ENCODE measurements around the gene FRMD3.

Gene FRMD3

DNA sequence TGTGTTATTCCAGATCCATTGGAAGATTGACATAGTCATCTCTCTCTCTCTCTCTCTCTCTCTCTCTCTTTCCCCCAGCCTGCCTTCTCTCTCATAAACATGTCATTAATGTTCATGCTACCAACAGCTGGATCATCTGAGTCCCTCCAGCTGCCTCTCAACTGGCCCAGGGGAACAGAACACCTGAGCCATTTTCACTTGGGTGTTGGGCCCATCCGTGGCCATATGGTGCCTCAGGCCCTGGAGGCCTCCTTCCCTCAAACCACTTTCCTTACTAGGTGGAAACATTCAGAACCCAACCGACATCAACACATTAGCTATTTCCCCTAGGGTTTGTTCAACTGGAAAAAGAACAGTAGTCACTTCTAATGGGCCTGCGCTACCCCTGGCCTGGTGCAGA lies 196.2 kb downstream of the FRMD3 start:
- H3K9me3 ChIP-seq (ENCODE audit: control insufficient read depth, low read length) = no peaks in the 10 kb centered on the region
- TF ChIP-seq, protein P1, sequence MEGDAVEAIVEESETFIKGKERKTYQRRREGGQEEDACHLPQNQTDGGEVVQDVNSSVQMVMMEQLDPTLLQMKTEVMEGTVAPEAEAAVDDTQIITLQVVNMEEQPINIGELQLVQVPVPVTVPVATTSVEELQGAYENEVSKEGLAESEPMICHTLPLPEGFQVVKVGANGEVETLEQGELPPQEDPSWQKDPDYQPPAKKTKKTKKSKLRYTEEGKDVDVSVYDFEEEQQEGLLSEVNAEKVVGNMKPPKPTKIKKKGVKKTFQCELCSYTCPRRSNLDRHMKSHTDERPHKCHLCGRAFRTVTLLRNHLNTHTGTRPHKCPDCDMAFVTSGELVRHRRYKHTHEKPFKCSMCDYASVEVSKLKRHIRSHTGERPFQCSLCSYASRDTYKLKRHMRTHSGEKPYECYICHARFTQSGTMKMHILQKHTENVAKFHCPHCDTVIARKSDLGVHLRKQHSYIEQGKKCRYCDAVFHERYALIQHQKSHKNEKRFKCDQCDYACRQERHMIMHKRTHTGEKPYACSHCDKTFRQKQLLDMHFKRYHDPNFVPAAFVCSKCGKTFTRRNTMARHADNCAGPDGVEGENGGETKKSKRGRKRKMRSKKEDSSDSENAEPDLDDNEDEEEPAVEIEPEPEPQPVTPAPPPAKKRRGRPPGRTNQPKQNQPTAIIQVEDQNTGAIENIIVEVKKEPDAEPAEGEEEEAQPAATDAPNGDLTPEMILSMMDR (IDR thresholded peaks at IDR 0.05) = no peak
- no peak overlapping the region for H3K4me2 ChIP-seq (ENCODE audit: low read length)
- H3K27me3 ChIP-seq (ENCODE audit: control insufficient read depth, insufficient read depth, low read length) = no peaks in the 10 kb centered on the region
- peaks cover 24% of the 10 kb centered on the region for H3K4me1 ChIP-seq
- H3K9ac ChIP-seq = no peak overlapping the region
- no peak overlapping the region for H2AFZ ChIP-seq
- peaks cover 6% of the 10 kb centered on the region for H3K79me2 ChIP-seq
- no peak overlapping the region for H3K4me3 ChIP-seq (ENCODE audit: low read depth, low read length)
- no peak overlapping the region for H3K27ac ChIP-seq
- H3K36me3 ChIP-seq (ENCODE audit: control insufficient read depth, insufficient read depth, low read length) = no peaks in the 10 kb centered on the region

DNA sequence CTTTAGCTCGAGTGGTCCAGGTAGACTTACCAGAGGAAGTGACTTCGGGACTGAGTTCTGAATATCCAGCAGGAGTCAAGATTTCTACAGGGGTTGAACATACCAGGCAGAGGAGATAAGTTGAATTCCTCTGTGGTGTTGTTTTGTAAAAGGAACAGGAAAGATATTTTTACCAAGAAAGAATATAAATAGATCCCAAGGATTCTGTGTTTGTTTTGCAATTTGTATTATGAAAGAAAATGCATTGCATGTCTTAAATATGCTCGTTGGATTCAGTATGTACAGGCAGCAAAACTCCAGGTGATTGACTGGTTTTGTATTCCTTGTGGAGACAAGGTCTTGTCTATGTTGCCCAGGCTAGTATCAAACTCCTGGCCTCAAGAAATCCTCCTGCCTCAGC lies 197.8 kb downstream of the FRMD3 start:
- no peaks in the 10 kb centered on the region for H3K9me3 ChIP-seq (ENCODE audit: control insufficient read depth, low read length)
- no peak overlapping the region for H3K4me2 ChIP-seq (ENCODE audit: low read length)
- H3K4me1 ChIP-seq = peaks cover 24% of the 10 kb centered on the region
- peak overlapping the region; percentile 15 for H3K27ac ChIP-seq
- no peak overlapping the region for H2AFZ ChIP-seq
- H3K4me3 ChIP-seq (ENCODE audit: low read depth, low read length) = no peak overlapping the region
- TF ChIP-seq, protein P1 (IDR thresholded peaks at IDR 0.05) = no peak
- H3K27me3 ChIP-seq (ENCODE audit: control insufficient read depth, insufficient read depth, low read length) = no peaks in the 10 kb centered on the region
- H3K36me3 ChIP-seq (ENCODE audit: control insufficient read depth, insufficient read depth, low read length) = no peaks in the 10 kb centered on the region
- H3K9ac ChIP-seq = no peak overlapping the region
- H3K79me2 ChIP-seq = peaks cover 6% of the 10 kb centered on the region

- Histone ChIP-seq H3K4me1 (peaks cover 16% of the 10 kb centered on the region), H3K4me3 (ENCODE audit: low read depth, low read length) (no peak overlapping the region), H3K36me3 (ENCODE audit: control insufficient read depth, insufficient read depth, low read length) (no peaks in the 10 kb centered on the region), H3K79me2 (peaks cover 6% of the 10 kb centered on the region), H2AFZ (no peak overlapping the region), H3K9ac (no peak overlapping the region), H3K27ac (no peak overlapping the region), H3K27me3 (ENCODE audit: control insufficient read depth, insufficient read depth, low read length) (no peaks in the 10 kb centered on the region), H3K9me3 (ENCODE audit: control insufficient read depth, low read length) (no peaks in the 10 kb centered on the region), H3K4me2 (ENCODE audit: low read length) (no peak overlapping the region)
- TF ChIP-seq, protein P1 (IDR thresholded peaks at IDR 0.05) = no peak
Observed at GRCh38 chr9:83339435-83339834, 198.8 kb downstream of the FRMD3 start.

- peaks cover 3% of the 10 kb centered on the region for H3K79me2 ChIP-seq
- H3K27ac ChIP-seq = no peak overlapping the region
- H3K36me3 ChIP-seq (ENCODE audit: control insufficient read depth, insufficient read depth, low read length) = no peaks in the 10 kb centered on the region
- no peak overlapping the region for H2AFZ ChIP-seq
- H3K9me3 ChIP-seq (ENCODE audit: control insufficient read depth, low read length) = no peaks in the 10 kb centered on the region
- TF ChIP-seq, protein P1 (IDR thresholded peaks at IDR 0.05) = no peak
- H3K9ac ChIP-seq = no peak overlapping the region
- H3K4me1 ChIP-seq = peaks cover 7% of the 10 kb centered on the region
- no peak overlapping the region for H3K4me2 ChIP-seq (ENCODE audit: low read length)
- no peaks in the 10 kb centered on the region for H3K27me3 ChIP-seq (ENCODE audit: control insufficient read depth, insufficient read depth, low read length)
- H3K4me3 ChIP-seq (ENCODE audit: low read depth, low read length) = no peak overlapping the region
Observed at GRCh38 chr9:83336706-83337105, 201.5 kb downstream of the FRMD3 start.

DNA sequence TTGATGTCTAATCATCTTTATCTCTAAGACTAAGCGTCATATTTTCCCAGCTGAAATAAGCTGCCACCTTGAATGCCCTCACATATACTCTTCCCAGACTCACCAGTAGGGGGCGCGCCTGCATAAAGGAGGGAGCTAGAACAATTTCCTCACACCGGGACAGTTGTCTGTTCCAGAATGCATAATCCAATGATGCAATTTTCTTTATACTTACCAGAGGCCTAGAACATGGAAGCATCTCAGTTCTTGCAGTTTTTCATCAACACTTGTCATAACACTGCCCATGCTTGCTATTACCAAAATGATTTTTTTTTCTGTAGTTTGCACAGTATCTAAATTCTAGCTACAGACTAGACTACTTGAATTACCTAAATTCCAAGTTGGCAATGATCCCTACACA lies 203.9 kb downstream of the FRMD3 start:
- TF ChIP-seq, protein P1 (IDR thresholded peaks at IDR 0.05) = peak; percentile 87
- peaks cover 2% of the 10 kb centered on the region for H3K79me2 ChIP-seq
- H3K27ac ChIP-seq = peak overlapping the region; percentile 44
- no peaks in the 10 kb centered on the region for H3K36me3 ChIP-seq (ENCODE audit: control insufficient read depth, insufficient read depth, low read length)
- H3K4me2 ChIP-seq (ENCODE audit: low read length) = peak overlapping the region; percentile 11
- no peak overlapping the region for H3K9ac ChIP-seq
- peaks cover 7% of the 10 kb centered on the region for H3K4me1 ChIP-seq
- no peaks in the 10 kb centered on the region for H3K9me3 ChIP-seq (ENCODE audit: control insufficient read depth, low read length)
- no peak overlapping the region for H2AFZ ChIP-seq
- no peaks in the 10 kb centered on the region for H3K27me3 ChIP-seq (ENCODE audit: control insufficient read depth, insufficient read depth, low read length)
- no peak overlapping the region for H3K4me3 ChIP-seq (ENCODE audit: low read depth, low read length)
